Measurements from ENCODE around the gene MYEF2. TPM values are rescaled to one million over a fixed set of nuclear protein-coding genes. Genes with fewer than 3 reads are reported as not detected.

The MYEF2 gene
- total and polyA plus RNA-seq, 7 donors = 2.4 to 80.4 (median 21.8) TPM

DNA sequence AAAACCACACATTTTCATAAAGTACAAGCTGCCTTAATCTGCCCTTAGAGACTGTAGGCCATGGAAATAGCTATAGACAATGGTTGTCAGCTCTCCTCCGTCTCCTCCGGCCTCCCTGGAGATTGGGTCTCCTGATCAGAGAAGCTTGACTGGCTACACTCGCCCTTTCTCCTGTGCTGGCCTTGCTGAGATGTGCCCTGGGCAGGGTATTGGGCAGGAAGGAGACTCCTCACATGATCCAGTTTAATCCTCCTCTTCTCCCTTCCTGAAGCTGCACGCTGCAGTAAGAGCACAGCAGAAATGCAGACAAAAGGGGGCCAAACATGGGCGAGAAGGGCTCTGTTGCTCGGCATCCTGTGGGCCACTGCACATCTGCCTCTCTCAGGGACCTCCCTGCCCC lies 57.4 kb downstream of the MYEF2 start, which contains the start of gene SLC24A5:
Gene SLC24A5, plus strand, starts transcription at position 246 of the 400 bp plus-strand sequence. Its CDS starts 55 bp downstream, at position 301.
- DNase-seq = no peak
- Histone ChIP-seq H3K9me3 (no peaks in the 10 kb centered on the region), H3K27me3 (no peaks in the 10 kb centered on the region), H3K27ac (no peak within 1 kb of the TSS), H3K4me3 (no peak within 1 kb of the TSS), H3K4me1 (no peaks in the 10 kb centered on the region), H3K36me3 (no peaks in the 10 kb centered on the region)
- intact Hi-C loops (cut with DNase I) = no loop called here
- TF ChIP-seq POLR2AphosphoS5 (IDR thresholded peaks at IDR 0.05) (no peak), POLR2A (IDR thresholded peaks at IDR 0.05) (no peak), EP300 (IDR thresholded peaks at IDR 0.05) (no peak)
- TF ChIP-seq, protein P1, sequence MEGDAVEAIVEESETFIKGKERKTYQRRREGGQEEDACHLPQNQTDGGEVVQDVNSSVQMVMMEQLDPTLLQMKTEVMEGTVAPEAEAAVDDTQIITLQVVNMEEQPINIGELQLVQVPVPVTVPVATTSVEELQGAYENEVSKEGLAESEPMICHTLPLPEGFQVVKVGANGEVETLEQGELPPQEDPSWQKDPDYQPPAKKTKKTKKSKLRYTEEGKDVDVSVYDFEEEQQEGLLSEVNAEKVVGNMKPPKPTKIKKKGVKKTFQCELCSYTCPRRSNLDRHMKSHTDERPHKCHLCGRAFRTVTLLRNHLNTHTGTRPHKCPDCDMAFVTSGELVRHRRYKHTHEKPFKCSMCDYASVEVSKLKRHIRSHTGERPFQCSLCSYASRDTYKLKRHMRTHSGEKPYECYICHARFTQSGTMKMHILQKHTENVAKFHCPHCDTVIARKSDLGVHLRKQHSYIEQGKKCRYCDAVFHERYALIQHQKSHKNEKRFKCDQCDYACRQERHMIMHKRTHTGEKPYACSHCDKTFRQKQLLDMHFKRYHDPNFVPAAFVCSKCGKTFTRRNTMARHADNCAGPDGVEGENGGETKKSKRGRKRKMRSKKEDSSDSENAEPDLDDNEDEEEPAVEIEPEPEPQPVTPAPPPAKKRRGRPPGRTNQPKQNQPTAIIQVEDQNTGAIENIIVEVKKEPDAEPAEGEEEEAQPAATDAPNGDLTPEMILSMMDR (IDR thresholded peaks at IDR 0.05) = no peak
- 91 to 92% methylated on average over 6 of the region's 6 CpGs for WGBS, 2 donors

GRCh38 chr15:48119277-48119676 lies 58.8 kb downstream of the MYEF2 start:
- Histone ChIP-seq H3K27ac (no peak overlapping the region), H3K27me3 (no peaks in the 10 kb centered on the region), H3K4me1 (no peaks in the 10 kb centered on the region), H3K4me3 (no peak overlapping the region), H3K9me3 (no peaks in the 10 kb centered on the region), H3K36me3 (no peaks in the 10 kb centered on the region)
- 49 to 74% methylated on average over 5 of the region's 5 CpGs for WGBS, 2 donors
- DNase-seq = no peak
- no peak for TF ChIP-seq EP300 (IDR thresholded peaks at IDR 0.05)
- no peak for TF ChIP-seq POLR2A (IDR thresholded peaks at IDR 0.05)
- no peak for TF ChIP-seq POLR2AphosphoS5 (IDR thresholded peaks at IDR 0.05)
- TF ChIP-seq, protein P1 (IDR thresholded peaks at IDR 0.05) = no peak
- intact Hi-C loops (cut with DNase I) = no loop called here

- no peak overlapping the region for H3K27ac ChIP-seq
- no peak overlapping the region for H3K4me3 ChIP-seq
- 39 to 45% methylated on average over 6 of the region's 6 CpGs for WGBS, 2 donors
- no peaks in the 10 kb centered on the region for H3K9me3 ChIP-seq
- H3K27me3 ChIP-seq = no peaks in the 10 kb centered on the region
- intact Hi-C loops (cut with DNase I) = no loop called here
- no peaks in the 10 kb centered on the region for H3K36me3 ChIP-seq
- no peaks in the 10 kb centered on the region for H3K4me1 ChIP-seq
- TF ChIP-seq, protein P1 (IDR thresholded peaks at IDR 0.05) = peak in 1 of 4 experiments; percentile 27
- no peak for TF ChIP-seq POLR2A (IDR thresholded peaks at IDR 0.05)
- no peak for DNase-seq
Observed at GRCh38 chr15:48112242-48112641, 65.9 kb downstream of the MYEF2 start.

- H3K4me3 ChIP-seq = no peak overlapping the region
- intact Hi-C loops (cut with DNase I) = no loop called here
- no peaks in the 10 kb centered on the region for H3K36me3 ChIP-seq
- no peak for DNase-seq
- no peak overlapping the region for H3K27ac ChIP-seq
- H3K27me3 ChIP-seq = no peaks in the 10 kb centered on the region
- 73 to 86% methylated on average over 5 of the region's 5 CpGs for WGBS, 2 donors
- no peaks in the 10 kb centered on the region for H3K4me1 ChIP-seq
- H3K9me3 ChIP-seq = no peaks in the 10 kb centered on the region
- no peak for TF ChIP-seq POLR2AphosphoS5 (IDR thresholded peaks at IDR 0.05)
- TF ChIP-seq, protein P1 (IDR thresholded peaks at IDR 0.05) = no peak
- TF ChIP-seq EP300 (IDR thresholded peaks at IDR 0.05) = no peak
- no peak for TF ChIP-seq POLR2A (IDR thresholded peaks at IDR 0.05)
Observed at GRCh38 chr15:48109856-48110531, 68.1 kb downstream of the MYEF2 start.

DNA sequence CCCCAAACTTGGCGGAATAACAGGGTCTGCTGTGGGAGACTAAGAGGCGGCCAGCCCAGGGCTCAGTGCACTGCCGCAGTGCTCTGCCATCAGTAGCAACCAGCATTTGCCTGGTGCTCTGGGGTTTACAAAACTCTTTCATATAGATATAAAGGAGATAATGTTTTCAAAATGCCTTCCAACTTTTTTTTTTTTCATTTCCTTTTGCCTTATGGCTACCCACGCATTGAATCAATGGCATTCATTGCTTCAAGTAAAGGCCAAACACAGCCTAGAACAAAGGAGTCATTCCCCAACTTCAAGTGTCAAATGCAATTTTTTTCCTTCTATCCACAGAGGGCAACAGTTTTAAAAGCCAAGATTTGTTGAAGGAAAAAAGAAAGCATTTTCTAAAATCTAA lies 68.9 kb downstream of the MYEF2 start:
- no peak for TF ChIP-seq POLR2A (IDR thresholded peaks at IDR 0.05)
- no peak for TF ChIP-seq POLR2AphosphoS5 (IDR thresholded peaks at IDR 0.05)
- TF ChIP-seq, protein P1 (IDR thresholded peaks at IDR 0.05) = no peak
- no peak for TF ChIP-seq EP300 (IDR thresholded peaks at IDR 0.05)
- DNase-seq = no peak

More for the DNA sequence above, 68.9 kb downstream of the MYEF2 start:
- Histone ChIP-seq H3K4me1 (no peaks in the 10 kb centered on the region), H3K36me3 (no peaks in the 10 kb centered on the region), H3K4me3 (no peak overlapping the region), H3K27me3 (no peaks in the 10 kb centered on the region), H3K9me3 (no peaks in the 10 kb centered on the region), H3K27ac (no peak overlapping the region)
- WGBS, 2 donors = 94% methylated on average over 4 of the region's 4 CpGs
- intact Hi-C loops (cut with DNase I) = no loop called here
